GM06990 (cell line): Measurements from ENCODE around the gene SNAPIN.
"Not testable (repeated sequence)": the region's sequence is repeated elsewhere in the genome, so short reads cannot be mapped to it uniquely, and the experiment has no call there.

Source experiments
- DNase-seq: peaks from one replicate; pipeline ENCODE4 v3.0.0-alpha.2; 2011; ENCODE audit not compliant: insufficient read length; ENCODE audit errors: extremely low read depth
- H3K27me3 ChIP-seq: replicated peaks from 2 replicates; pipeline ENCODE4 v1.6.0; 2011; ENCODE audit warnings: low read length; ENCODE audit not compliant: control insufficient read depth, insufficient read depth
- H3K36me3 ChIP-seq: 2 replicates; pipeline ENCODE4 v1.5.1; 2011; ENCODE audit warnings: low read length; ENCODE audit not compliant: control insufficient read depth, insufficient read depth
- H3K4me3 ChIP-seq: replicated peaks from 2 replicates; pipeline ENCODE4 v1.5.1; 2011; ENCODE audit warnings: low read depth, mild to moderate bottlenecking, control low read depth, low read length
- CTCF ChIP-seq: IDR thresholded peaks from 2 replicates; pipeline ENCODE4 v1.5.1; 2011; ENCODE audit warnings: low read length, control low read depth, mild to moderate bottlenecking, inconsistent platforms; ENCODE audit not compliant: insufficient read depth, poor library complexity, severe bottlenecking

The SNAPIN gene

GRCh38 chr1:153639280-153639679, 19.2 kb upstream of the SNAPIN start:
- no peak for TF ChIP-seq CTCF
- Histone ChIP-seq H3K36me3 (peaks cover 31% of the 10 kb centered on the region), H3K27me3 (no peaks in the 10 kb centered on the region), H3K4me3 (no peak overlapping the region)
- no peak for DNase-seq

- H3K4me3 ChIP-seq, H3K27me3 ChIP-seq, DNase-seq: not testable (repeated sequence)
- peaks cover 34% of the 10 kb centered on the region for H3K36me3 ChIP-seq
These were observed 18.3 kb upstream of the SNAPIN start for GRCh38 chr1:153640213-153640612.

GRCh38 chr1:153640861-153641260, 17.6 kb upstream of the SNAPIN start:
- TF ChIP-seq CTCF: no peak
- no peak overlapping the region for H3K4me3 ChIP-seq
- H3K36me3 ChIP-seq: peaks cover 39% of the 10 kb centered on the region
- no peak for DNase-seq
- no peaks in the 10 kb centered on the region for H3K27me3 ChIP-seq

GRCh38 chr1:153642161-153642560, 16.3 kb upstream of the SNAPIN start:
- H3K36me3 ChIP-seq: peaks cover 36% of the 10 kb centered on the region
- no peak for DNase-seq
- H3K27me3 ChIP-seq: no peaks in the 10 kb centered on the region
- no peak overlapping the region for H3K4me3 ChIP-seq
- TF ChIP-seq CTCF: no peak

- Histone ChIP-seq H3K36me3 (peaks cover 34% of the 10 kb centered on the region), H3K27me3 (no peaks in the 10 kb centered on the region), H3K4me3 (no peak overlapping the region)
- no peak for DNase-seq
- no peak for TF ChIP-seq CTCF
These were observed 15.4 kb upstream of the SNAPIN start for GRCh38 chr1:153643100-153643499.

- TF ChIP-seq CTCF: no peak
- DNase-seq: no peak
- H3K36me3 ChIP-seq: peaks cover 31% of the 10 kb centered on the region
These were observed 14.7 kb upstream of the SNAPIN start for GRCh38 chr1:153643816-153644215.

More at GRCh38 chr1:153643816-153644215, 14.7 kb upstream of the SNAPIN start:
- Histone ChIP-seq H3K27me3 (no peaks in the 10 kb centered on the region), H3K4me3 (no peak overlapping the region)
